Putamen (tissue), 1 donor: ENCODE data around the gene AXIN2.

Source experiments
- DNase-seq: peaks from one replicate; pipeline ENCODE4 v3.0.0-alpha.2; 2016; ENCODE audit warnings: low spot score

The AXIN2 gene

GRCh38 chr17:65553646-65554552 lies 7.5 kb downstream of the AXIN2 start:
- no peak for DNase-seq

DNA sequence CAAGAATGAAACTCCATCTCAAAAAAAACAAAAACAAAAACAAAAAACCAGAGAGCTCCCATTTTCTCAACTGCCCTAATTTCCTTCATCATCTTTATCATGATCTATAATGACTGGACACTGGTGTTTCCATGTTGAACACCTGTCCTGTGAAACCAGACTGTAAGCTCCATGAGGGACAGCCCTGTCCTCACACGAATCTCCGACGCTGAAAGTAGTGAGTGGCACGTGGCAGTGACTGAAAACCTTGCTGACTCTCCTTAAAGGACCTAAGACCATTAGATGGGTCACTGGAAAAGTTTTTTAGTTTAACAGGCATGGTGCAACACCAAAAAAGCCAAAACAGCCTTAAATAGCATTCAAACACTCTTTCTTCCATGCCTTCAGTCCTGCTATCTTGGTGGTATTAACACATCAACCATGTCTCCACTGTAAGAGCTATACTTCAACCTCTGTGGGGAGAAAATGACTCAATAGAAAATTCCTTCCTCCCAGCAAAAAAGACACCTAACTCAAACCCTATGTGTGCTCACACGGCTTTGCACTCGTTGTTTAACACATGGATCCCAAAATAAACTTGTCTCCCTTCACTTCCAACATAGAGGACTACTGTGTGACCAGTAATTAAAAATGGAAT lies 8.3 kb downstream of the AXIN2 start:
- DNase-seq = no peak

DNA sequence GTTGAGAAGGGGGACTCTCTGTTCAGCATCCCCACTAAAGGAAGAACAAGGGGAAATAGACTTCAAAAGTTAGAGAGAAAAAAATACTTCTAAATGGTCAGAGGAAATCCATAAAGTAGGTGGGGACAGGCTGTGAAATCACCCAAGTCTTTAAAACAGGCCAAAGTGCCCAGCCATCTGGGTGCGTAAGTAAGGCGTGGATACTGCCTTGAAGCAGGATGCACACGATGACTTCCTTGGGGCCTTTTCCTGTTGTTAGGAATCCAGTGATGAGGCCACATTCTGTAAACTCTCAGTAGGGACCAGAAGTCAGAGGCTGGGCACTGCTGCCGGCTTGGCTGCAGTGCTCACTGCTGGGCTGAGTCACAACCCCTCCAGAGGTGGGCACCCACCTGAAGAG lies 9.2 kb downstream of the AXIN2 start:
- no peak for DNase-seq

- DNase-seq = no peak
Measured at GRCh38 chr17:65551267-65552040, 10.0 kb downstream of the AXIN2 start.

- no peak for DNase-seq
Measured at GRCh38 chr17:65550758-65551157, 10.7 kb downstream of the AXIN2 start.

GRCh38 chr17:65550075-65550662 lies 11.3 kb downstream of the AXIN2 start:
- no peak for DNase-seq

DNA sequence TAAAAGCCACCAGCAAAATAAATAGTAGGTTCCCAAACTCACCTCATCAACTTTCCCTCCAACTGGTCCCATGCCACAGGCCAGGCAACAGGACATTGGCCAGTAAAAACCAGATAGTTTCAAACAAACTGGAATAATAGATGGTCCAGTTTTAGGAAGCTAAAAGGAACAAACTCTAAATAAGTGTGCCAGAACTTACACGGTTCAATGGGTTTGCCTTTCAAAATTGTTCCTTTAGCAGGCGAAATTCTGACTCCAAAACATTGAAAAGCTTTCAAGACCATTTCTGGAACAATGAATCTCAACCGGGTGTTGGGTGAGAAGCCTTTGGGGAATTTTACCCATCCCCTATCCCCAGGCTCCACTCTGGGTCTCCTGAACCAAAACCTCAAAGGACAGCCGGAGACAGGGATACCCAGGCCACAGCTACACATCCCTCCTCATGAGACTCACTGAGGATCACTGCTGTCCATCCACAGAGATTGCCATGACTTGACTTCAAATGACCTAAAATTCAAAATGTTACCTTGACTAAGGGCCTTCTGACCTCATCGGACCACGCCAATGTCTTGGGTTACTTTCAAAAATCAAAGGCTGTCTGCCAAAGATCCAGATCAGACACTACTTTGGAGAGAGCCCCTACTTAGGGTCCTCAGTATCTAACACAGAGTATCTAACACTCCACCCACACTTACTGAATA lies 13.0 kb downstream of the AXIN2 start:
- DNase-seq = peak; percentile 29

DNA sequence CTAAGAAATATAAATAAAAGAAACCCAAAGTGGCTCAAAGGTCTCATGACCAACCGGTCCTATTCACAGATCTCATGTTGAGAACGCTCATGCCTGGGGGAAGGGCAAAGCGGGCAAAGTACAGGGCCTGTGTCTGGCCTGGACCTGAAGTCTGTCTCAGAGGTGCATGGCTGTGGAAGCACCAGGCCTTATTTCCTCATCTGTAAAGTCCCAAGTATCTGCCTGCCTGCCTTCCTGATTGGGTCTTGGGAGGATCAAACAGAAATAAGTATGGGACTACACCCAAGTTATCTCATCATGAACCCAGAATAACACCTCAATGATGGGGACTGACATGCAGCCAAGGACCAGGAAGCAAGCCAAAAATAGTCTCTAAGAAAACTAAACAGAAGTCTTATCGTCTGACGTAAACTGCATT lies 14.2 kb downstream of the AXIN2 start:
- DNase-seq = no peak

- no peak for DNase-seq
Measured at GRCh38 chr17:65546579-65546978, 14.9 kb downstream of the AXIN2 start.

- no peak for DNase-seq
Measured at GRCh38 chr17:65545705-65546523, 15.5 kb downstream of the AXIN2 start.

DNA sequence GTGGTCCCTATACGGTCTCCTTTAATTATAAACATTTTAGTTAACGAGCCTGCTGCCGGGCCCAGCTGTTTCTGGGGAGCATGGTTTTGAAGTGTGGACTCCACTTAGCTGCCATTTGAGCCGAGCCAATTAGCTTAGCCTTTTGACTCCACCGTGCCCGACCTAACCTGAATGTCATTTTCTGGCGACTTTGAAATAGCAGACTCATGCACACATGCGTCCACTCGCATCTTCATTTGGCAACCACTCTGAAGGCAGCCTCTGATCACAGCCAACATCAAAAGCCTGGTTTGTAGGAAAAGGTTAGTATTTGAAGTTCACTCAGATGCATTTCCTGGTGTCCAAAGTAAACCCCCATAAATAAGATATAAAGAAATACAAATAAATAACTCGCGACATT lies 16.8 kb downstream of the AXIN2 start:
- DNase-seq = no peak

- DNase-seq = no peak
Measured at GRCh38 chr17:65542610-65543009, 18.8 kb downstream of the AXIN2 start.

- DNase-seq = no peak
Measured at GRCh38 chr17:65542067-65542466, 19.4 kb downstream of the AXIN2 start.

GRCh38 chr17:65541453-65541852 lies 20.0 kb downstream of the AXIN2 start:
- no peak for DNase-seq

DNA sequence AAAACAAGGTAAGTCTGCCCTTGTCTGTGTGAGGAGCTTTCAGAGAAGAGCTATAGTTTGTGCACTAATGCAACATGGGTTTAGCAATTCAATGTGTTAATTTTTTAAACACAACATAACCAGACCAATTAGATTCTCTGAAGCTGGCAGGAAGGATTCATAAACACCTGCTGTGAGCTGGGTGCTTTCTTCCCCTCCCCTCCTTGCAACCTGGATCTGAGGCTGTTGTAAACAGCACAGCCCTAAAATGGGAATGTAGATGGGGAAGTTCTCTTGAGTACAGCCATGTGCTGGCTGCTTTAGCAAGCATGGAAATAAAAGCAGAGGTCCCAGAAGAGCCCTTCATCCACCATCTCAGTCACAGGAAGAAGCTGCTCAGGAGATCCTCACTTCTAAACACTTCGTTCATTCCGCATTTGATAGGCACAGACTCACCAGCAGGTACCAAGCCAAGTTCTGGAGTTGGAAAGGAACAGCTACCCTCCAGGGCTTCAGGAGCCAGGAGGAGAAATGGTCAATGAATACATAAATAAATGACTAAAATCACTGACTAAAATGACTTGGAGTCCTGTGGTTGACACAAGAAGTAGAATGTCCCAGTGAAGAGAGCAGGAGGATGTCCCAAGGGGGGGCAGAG lies 21.7 kb downstream of the AXIN2 start:
- DNase-seq = no peak

DNA sequence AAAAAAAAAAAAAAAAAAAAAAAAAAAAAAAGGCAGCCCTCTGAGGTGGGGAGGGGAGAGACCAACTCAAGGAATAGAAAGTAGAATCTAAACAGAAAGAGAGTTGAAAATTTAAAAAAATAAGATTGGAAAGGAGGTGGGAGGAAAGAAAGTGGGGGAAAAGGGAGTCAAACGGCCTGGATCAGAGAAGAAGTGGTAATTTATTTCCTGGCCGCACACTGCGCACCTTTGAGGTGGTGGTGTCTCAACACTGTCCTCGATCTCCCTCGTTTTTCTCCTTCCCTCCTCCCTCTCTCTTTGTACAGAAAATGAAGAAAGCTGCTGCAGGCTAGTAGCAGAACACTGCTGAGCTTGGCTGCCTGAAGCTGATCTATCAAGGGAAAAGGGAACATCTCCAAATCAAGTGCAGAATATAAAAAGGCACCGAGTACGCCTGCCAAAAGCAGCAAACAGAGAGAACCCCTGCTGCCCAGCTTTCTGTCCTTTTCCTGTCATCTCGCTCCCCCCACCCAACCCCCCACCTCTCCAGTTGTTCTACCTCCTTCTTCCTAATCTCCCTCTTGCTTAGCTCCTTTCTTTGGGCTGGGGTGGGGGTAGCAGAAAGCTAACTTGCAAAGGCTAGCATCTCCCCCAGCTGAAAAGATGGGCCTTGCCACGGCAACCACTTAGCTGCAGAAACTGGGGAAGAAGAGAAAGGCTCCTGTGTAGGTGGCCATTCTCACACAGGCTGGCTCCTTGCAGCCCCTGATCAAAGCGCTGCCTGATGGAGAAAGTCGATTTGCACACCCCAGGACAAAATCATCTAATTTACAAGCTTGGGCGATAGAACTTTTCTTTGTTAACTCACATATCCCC lies 22.5 kb downstream of the AXIN2 start:
- DNase-seq = peak; percentile 31

- DNase-seq = no peak
Measured at GRCh38 chr17:65537845-65538674, 23.4 kb downstream of the AXIN2 start.

DNA sequence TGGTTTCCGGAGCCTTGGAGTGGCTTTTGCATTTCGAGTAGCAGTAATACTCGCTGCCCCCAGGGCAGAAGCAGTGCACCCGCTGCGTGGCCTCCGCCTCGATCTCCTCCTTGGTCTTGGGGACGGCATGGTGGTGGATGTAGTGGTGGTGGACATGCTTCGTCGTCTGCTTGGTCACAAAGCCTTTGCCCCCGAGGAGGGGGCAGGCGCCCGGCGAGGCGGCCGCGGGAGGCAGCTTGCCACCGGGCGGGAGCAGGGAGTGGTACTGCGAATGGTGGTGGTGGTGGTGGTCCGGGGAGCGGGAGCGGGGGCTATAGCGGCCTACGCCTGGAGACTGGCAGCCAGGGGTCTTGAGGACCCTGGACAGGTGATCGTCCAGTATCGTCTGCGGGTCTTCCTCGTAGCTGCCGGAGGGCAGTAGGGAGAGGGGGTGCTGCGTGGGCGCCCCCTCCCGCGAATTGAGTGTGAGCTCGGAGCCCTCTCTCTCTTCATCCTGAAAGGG lies 24.1 kb downstream of the AXIN2 start:
- DNase-seq = no peak
